Neuron (in vitro differentiated cells): ENCODE data around the gene LMBRD2.

Source experiments
- H2AFZ ChIP-seq: one replicate; pipeline ENCODE4 v1.6.1; 2013; ENCODE audit warnings: low read depth, mild to moderate bottlenecking, inconsistent platforms, low read length, moderate library complexity
- H3K27me3 ChIP-seq: one replicate; pipeline ENCODE4 v1.6.1; 2013; ENCODE audit warnings: low read length; ENCODE audit not compliant: insufficient read depth
- H3K36me3 ChIP-seq: one replicate; pipeline ENCODE4 v1.6.1; 2013; ENCODE audit warnings: low read length; ENCODE audit not compliant: insufficient read depth
- H3K4me1 ChIP-seq: one replicate; pipeline ENCODE4 v1.6.1; 2013; ENCODE audit warnings: low read length; ENCODE audit not compliant: insufficient read depth
- H3K4me3 ChIP-seq: 2 replicates; pipeline ENCODE4 v1.5.1; 2013; ENCODE audit warnings: mild to moderate bottlenecking, low read length, moderate library complexity
- H3K9me3 ChIP-seq: one replicate; pipeline ENCODE4 v1.6.1; 2013; ENCODE audit warnings: low read length

LMBRD2 gene

GRCh38 chr5:36049949-36050348 is 101.7 kb downstream of the LMBRD2 start:
- no peak overlapping the region for H3K4me3 ChIP-seq
- no peak overlapping the region for H2AFZ ChIP-seq

More at GRCh38 chr5:36049949-36050348, 101.7 kb downstream of the LMBRD2 start:
- H3K9me3 ChIP-seq, result no peaks in the 10 kb centered on the region
- no peaks in the 10 kb centered on the region for H3K4me1 ChIP-seq
- no peaks in the 10 kb centered on the region for H3K36me3 ChIP-seq
- no peaks in the 10 kb centered on the region for H3K27me3 ChIP-seq
